ENCODE data around the gene PRKCE.
"Not testable (repeated sequence)": the region's sequence is repeated elsewhere in the genome, so short reads cannot be mapped to it uniquely, and the experiment has no call there.

PRKCE gene

DNA sequence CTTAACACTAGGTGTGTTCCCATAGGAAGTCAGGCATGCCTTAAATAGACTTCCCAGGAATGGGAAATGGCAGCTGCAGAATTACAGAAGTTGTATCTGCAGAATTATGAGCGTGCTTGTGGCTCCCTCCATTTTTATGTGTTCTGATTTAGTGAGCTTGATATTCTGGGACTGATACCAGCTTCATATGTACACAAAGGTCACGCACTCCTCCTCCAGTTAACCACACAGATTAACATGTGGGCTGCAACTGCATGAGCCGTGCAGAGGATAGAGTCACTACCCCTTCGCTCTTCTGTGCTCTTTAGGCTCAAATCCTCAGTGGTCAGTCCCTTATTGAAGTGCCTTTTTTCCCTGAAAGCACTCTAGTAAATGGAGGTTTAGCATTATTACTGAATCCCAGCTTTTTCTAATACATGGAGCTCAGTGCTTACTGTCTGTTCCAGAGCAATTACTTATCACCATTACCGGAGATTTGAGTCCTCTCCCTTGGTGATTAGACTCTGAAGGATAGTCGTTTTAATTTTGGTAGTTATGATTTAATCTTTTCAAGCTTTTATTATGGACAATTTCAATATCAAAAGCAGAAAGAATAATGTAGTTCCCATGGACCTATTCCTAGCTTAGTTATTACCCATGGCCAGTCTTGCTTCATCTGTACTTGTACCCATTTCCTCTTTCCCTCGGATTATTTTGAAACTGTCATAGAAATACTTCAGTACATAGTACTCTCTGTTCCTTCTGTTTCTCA is 238.3 kb downstream of the PRKCE start:
- DNase-seq (ENCODE audit: low spot score): no peak

DNA sequence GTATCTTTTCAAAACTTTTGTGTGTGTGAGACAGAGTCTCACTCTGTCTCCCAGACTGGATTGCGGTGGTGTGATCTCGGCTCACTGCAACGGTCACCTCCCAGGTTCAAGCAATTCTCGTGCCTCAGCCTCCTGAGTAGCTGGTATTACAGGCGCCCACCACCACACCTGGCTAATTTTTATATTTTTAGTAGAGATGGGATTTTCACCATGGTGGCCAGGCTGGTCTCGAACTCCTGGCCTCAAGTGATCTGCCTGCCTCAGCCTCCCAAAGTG is 238.8 kb downstream of the PRKCE start:
- DNase-seq (ENCODE audit: low spot score): not testable (repeated sequence)

DNA sequence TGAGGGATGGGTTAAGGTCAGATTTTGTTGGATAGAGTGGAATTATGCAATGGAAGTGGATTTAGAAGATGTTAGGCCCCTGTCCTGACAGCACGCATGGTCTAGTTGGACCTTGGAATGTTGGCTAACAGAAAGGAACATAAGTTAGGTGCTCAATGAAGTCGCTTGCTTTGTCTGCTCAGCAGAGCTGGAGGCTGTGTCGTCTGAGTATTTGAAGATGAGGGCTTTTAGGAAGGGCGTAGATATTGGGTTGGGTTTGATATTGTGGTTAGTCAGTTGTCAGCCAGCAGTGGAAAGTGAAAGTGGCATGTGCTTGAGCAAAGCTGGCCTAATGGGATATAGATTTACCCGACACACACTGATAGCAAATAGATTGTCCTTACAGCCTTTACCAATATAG is 239.3 kb downstream of the PRKCE start:
- no peak for DNase-seq (ENCODE audit: low spot score)

DNA sequence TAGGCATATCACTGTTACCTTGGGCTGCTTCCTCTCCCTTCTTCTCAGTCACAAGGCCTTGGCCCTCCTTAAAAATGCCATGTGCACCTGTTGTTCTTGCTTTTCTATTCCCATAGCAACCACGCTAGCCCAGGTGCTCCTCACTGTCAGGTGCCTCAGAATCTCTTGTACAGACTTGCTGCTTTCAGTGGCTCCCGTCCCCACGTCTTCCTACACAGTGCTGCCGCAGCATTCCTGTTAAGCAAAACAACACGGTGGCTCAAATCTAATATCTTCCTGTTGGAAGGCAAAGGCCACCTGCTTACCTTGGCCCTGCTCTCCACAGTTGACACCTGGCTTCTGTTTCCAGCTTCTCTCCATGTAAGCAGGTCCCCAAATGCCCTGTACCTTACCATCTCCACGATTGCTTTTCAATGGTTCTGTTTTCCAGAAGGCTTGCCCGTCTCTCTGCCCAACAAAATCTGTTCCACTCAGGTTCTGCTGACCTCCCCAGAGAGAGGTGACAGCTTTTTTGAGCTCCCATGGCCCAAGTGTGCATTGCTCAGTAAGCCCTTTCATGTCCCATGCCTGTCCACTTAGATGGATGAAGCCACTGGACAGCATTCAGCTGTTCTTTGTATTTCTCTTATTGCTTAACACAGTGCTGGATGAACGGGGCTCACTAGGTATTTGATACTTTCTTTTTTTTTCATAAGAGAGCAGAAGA is 240.4 kb downstream of the PRKCE start:
- DNase-seq (ENCODE audit: low spot score): no peak

DNA sequence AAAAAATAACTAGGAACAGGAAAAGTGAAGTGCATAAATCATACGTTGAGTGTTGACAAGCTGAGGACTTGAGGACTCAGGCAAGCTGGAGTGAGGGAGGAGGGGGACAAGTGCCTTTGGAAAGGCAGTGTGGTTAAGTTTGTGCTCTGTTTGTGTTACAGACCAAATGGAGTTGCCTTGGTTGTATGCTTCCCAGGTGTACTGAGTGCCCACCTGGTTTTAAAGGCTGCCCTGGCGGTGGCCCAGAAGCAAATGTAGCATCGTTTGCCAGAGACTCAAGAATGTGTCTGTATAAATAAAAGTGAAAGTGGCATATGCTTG is 240.9 kb downstream of the PRKCE start:
- no peak for DNase-seq (ENCODE audit: low spot score)

DNA sequence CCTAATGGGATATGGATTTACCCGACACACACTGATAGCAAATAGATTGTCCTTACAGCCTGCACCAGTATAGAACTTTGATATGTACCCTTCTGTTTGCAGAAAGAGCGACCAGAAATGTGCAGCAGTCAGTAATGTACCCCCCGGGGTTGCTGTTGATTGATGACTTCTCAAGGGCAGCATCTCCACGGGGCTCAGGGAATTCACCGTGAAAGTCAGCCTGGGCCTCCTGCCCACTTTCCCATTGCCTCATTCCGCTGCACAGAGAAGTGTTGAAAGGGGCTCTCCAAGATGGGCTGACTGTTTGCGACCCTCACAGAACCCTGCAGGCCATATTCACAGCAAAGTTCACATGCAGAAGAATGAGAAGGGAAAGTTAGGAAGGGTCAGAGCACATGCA is 241.3 kb downstream of the PRKCE start:
- DNase-seq (ENCODE audit: low spot score): no peak

DNA sequence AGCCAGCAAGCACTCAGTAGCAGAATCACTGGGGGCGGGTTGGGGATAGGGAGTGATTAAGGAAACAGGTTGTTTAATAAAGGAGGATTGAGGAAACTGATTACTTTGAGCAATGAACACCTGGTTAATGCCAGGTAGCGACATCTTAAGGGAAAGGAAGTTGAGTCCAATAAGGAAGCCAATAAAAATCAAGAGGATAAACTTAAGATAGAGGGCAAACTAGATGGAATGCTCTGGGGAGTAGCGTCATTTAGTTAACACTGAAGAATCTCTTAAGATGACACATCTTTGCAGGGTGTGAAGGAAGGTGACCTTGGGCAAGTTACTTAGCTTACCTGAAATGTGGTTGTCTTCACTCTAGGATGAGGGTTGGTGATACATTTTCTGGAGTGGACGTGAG is 242.7 kb downstream of the PRKCE start:
- no peak for DNase-seq (ENCODE audit: low spot score)

DNA sequence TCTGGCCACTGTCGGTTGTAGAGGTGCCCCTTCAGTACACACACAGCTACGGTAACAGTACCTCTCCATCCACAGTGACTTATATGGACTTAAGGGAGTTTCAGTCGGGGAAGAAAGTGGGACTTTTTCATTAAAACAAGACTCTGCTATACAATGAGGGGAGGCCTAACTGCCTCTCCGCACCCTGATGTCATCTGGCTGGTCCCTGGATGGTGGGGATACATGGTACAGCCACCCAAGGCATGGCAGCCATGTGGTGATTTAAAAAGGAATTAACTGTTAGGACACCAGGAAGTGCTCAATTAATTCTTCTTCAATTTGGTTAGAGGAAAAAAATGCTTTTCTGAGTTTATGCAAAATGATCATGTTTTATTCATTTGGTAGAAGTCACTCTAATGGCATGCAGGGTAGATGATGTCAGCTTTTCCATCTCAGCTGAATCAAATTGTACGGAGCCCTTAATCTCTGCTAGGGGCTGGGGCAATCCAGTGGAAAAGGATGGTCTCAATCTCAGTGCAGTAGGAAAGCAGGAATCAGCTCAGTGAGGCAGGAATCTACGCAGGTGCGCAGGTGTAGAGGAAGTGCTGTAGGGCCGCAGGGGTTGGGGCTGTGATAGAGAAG is 243.9 kb downstream of the PRKCE start:
- DNase-seq (ENCODE audit: low spot score): no peak

DNA sequence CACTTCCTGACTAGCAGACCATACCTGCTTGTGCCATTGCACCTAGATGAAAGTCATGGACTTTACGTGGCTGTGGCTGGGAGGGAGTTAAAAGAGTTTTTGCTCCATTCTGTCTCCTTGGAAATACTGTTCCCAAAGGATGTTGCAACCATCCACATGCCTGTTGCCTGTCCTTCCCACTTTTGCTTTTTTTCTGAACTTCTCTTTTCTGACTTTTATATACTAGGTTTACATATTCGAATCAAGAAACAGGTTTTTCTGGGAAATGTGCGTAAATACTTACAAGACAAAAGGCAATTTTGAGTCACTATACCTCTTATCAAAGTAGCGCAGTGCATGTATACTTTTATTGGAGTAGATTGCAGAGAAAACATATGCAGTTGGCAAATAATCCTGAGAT is 244.8 kb downstream of the PRKCE start:
- DNase-seq (ENCODE audit: low spot score): no peak

DNA sequence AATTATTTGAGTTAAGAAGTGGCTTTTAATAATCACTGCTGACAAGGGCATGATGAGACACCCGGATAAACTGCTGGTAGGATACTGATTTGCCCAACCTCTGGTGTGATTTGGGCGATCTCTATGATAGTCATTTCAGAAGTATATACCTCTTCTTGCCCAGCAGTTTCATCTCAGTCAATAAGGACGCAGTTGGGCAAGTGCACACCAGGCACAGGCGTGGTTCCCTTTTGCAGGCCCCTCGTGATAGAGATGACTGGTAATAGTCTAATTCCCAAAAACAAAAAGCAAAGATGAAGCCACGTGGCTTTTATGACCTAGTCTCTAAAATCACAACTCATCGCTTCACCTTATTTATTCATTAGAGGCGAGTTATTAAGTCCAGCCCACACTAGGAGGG is 246.4 kb downstream of the PRKCE start:
- DNase-seq (ENCODE audit: low spot score): no peak

DNA sequence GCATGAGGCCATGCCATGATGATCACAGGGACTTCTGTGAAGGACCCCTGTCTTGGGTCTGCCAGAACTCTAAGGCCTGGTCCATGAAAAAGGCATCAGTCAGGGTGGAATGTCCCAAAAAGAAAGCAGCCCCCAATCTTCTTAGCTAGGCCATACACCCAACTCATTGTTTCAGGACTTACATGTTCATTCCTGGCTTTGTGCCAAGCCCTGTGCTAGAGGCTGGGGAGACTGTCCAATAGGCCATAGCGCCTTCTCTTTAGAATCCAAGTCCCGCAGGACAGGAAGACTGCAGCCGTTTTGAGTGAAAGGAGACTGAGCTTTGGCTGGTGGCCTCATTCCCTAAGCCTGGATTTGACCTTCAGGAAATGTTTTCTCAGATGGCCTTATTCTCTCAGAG is 247.3 kb downstream of the PRKCE start:
- no peak for DNase-seq (ENCODE audit: low spot score)

DNA sequence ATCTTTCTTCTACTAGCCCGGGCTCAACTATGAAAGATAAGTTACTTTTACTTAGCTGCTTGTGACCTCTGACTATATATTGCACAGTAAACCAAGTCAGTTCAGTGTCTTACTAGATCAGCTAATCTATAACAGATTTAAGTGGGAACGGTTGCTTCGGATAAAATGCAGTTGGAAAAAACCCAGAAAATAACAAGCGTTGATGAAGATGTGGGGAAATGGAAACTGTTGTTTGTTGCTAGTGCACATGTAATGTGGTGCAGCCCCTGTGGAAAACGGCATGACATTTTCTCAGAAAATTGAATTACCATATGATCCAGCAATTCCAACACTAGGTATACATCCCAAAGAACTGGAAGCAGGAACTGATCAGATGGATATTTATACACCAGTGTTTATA is 248.5 kb downstream of the PRKCE start:
- DNase-seq (ENCODE audit: low spot score): no peak

DNA sequence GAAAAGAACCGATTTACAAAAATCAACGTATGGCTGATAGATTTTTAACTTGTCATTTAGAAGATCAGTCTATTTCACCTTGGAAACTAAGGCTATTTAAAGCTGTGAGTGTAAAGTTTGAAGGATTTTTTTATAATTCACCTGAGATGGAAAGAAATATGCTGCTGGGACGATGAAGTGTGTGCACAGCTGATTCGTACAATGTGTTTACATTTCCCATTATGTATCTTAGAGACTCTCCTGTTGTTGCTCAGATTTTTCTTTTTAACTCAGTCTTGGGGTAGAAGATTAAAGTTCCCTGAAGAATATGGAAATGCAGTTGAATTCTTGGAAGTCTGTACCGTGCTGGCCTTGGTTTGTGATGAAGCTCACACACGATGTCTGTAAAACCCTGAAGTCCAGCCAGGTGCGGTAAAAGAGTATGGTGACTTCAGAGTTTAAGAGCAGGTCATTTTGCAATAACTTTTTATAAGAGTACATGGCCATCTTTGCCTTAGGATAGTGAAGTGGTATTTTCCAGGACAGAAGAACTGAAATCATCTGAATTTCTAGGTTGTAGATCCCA is 250.1 kb downstream of the PRKCE start:
- no peak for DNase-seq (ENCODE audit: low spot score)

DNA sequence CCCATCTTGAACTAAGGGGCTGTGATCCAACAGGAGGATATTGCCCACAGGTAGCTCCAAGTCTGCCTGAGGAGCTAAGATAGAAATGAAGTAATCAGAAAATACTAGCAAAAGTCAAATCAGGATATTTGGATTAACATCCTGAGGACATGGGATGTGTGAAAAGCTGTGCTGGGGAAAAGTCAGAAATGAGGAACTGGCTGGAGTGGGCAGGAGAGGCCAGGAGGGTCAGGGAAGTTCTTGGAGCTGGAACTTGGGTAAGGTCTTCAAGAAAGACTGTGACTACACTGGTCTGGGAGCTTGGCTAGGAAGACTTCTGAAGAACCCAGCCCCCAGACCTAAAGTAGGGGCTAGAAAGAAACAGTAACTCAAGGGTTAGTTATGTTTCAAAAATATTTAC is 250.9 kb downstream of the PRKCE start:
- DNase-seq (ENCODE audit: low spot score): no peak

DNA sequence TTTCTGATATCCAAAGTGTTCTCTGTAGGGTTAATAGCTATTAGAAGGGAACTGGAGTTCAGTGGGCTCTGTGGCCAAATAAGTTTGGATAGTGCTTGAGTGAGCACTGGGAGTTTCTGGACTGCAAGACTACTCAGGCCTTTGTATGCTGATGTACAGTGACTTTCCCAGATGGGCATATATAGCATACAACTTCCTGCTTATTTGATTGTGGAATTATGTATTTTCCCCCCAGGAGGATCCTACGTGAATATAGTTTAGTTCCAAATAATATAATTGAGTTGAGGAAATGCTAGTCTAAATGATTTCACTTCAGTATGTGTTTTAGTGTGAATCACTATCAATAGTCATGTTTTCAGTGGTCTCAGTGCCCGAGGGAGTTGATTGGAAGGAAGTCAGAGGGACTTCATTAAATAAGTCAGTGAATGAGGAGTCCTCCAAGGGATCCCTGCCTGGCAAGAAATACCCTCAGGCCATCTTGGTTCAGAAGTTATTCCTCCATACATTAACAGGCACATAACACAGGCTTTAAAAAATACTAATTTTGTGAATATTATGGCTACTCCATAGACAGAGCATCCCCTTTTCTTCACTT is 251.4 kb downstream of the PRKCE start:
- no peak for DNase-seq (ENCODE audit: low spot score)

DNA sequence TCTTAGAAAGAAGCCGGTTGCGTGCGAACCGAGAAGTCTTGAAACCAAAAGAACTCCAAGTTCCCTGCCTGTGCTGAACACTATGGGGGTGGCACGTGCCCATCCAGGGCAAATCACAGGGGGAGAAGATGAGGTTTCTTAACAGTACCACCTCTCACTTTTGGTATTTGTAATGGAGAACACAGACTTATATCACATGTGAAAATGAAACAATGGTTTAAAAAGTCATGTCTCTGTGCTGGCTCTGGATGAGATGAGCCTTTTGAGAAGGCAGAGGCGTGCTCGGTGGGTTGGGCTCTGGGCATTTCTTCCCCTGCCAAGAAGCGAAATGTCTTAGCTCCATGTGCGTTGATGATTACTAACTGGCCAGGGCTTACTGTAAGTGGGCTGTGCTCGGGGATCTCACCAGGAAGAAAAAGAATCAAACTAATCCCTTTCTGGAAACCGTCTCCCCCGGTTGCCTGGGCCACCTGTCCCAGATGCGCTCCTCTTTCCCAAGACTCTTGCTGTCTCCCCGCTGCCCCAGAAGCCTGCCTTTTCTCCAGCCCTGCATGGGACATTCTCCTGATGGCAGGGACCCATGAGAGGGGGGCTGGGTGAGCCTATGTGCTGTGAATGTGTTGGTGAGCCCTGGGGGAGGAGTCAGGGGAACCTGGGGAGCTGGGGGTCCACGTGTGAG is 252.9 kb downstream of the PRKCE start:
- no peak for DNase-seq (ENCODE audit: low spot score)

DNA sequence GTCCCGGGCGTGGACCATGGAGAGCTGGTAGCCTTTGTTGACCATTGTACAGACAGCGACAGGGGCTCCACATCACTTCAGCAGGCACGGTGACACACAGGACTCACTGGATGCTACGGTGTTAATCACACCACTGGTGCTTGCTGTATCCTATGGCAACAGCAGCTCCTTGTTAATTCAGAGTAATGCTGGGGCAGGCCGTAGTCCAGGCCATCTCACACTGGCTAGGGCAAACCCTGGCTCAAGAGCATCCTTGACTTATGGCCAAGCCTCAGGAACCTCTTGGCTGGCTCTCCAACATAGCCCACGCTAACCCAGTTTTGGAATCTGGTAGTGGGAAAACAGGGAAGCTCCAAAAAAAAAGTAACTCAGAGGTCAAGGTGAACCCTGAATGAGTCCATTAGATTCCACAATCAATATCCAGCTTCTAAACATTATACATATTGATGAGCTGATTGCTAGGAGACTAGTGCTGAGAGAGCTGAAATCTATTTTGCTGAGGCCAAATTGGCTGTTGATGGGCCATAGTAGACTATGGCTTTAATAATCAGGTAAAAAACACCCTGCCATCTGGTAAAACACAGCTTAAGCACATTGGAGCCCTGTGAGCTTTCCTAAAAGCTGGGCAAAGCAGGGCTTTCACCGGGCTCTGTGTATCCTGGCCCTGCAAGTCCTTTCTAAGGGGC is 253.6 kb downstream of the PRKCE start:
- no peak for DNase-seq (ENCODE audit: low spot score)

DNA sequence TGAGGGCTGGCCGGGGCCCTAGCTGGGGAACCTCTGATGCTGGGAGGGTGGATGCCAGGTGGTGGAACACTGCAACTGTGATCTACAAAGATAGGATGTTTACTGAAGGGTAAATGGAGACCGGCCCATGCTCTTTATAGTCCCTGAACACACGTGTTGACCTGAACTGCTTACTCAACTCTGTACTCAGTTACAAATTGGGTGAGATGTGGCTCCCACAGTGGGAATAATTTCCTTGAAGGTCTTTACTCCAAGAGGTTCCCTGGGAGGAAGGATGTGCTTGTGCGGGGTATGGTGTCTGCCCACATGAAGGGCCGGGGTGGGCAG is 254.1 kb downstream of the PRKCE start:
- no peak for DNase-seq (ENCODE audit: low spot score)

DNA sequence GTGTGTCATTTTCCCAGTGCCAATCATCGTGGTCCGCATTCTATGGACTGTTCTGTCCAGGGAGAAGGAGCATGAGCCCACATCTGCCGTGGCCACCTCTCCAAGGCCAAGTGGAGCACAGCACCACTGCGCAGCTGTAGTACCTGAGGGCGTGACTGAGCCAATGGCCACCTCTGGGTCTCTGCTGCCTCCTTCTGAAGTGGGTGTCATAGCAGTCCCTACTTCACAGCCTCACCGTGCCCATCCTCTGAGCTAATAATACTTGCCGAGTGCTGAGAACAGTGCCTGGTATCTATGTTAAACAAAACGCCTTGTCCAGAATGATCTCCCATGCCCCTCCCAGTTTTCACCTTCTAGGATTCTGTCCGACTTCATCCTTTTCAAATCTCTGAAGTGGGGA is 256.1 kb downstream of the PRKCE start:
- no peak for DNase-seq (ENCODE audit: low spot score)

DNA sequence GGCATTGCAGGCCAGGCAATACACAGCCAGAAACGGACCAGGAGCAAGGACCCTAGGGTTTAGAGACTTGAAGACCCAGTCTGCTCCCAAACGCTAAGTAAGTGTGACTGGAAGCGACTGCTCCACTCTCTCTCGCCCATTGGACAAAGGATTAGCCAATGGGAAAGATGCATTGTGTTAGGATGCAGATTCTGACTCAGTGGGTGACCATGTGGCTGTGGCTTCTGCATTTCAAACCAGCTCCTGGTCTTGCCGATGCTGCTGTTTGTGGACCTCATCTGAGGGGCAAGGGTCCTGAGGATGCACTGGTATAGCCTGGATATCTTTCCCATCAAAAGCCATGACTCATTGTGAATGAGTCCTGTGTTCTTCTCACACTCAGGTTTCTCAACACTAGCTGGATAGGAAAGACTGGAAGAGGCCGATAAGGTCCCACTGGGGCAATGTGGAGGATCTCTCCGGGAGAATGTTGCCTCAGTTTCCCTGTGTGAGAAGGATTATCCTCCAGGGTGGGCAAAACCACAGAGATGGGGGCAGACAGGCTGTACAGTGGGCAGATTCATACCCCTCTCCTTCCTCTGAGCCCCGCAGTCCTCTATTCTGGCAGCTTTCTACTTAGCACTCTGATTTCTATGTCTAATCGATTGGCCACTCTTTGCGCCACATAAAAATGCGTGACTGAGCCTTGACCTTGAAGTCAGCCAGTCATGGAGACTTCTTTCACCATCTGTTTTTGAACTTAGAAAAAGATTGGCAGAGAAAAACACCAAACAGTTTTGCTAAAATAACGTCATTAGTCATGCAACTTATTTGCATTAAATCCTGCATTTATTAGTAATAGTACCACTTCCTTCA is 257.1 kb downstream of the PRKCE start:
- no peak for DNase-seq (ENCODE audit: low spot score)

DNA sequence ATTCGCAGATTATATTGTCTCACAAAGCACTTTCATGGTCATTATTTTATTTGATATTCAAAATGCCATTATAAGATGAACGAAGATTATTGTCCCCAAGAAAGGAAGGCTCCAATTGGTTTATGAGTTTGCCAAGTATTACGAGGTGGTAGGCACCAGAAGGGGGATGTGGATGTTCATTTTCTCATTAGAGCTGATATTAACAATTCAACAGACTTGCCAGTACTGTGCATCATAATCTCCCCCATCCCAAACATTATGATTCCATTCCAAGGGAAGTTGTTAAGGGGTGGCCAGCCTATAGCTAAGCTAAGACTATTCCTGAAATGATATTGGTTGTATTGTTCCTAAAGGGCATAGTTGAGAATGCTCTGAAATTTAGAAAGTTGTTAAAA is 257.7 kb downstream of the PRKCE start:
- DNase-seq (ENCODE audit: low spot score): no peak
